GM21360 (cell line): ENCODE results near the gene KRT35.

Experiments
- ATAC-seq: cut with Tn5 transposase; IDR thresholded peaks from one replicate; pipeline ENCODE4 v1.9.1; 2021; ENCODE audit warnings: mild to moderate bottlenecking, moderate library complexity; ENCODE audit not compliant: unreplicated experiment

Gene KRT35

DNA sequence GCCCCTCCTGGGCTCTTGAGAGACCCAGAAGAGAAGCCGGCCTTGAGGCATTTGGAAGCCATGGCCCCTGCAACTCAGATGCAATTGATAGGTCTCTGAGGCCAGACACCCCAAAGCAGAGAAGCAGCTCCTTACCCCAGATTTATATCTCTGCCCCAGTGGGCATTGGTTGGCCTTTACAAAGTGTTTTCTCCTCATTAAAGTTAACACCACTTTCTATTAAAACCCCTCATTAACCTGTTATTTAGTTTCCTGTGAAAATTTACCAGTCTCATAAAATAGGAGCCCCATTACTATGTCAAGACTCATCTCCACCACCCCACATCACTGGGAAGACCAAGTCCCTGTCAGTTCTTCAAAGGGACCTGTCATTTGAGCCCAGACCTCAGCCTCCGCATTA is at the start of gene KRT35:
TSS of gene KRT35 (minus strand) at position 116 of the 400 bp plus-strand sequence. CDS start at position 62, 54 bp downstream.
- ATAC-seq, result no peak

- ATAC-seq, result no peak
Observed at GRCh38 chr17:41530062-41531048, 49.4 kb upstream of the KRT35 start.

- no peak for ATAC-seq
Observed at GRCh38 chr17:41529491-41529915, 48.6 kb upstream of the KRT35 start.

DNA sequence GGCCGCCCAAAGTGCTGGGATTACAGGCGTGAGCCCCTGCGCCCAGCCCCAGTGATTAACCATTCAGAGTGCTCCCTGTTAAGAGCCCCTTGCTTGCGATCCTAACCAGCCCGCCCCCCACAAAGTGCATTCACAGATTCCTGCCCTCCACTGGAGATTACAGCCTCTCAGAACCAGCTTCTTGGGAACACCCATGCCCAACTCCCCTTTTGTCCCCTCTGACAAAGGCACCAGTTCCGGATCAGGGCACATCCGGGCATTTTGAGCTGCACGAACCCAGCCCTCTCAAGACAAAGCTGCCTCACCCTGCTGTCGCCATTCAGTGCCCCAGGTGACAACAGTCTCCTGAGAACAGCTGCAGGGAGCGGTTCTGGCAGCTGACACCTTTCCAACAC is 48.0 kb upstream of the KRT35 start:
- ATAC-seq, result no peak

DNA sequence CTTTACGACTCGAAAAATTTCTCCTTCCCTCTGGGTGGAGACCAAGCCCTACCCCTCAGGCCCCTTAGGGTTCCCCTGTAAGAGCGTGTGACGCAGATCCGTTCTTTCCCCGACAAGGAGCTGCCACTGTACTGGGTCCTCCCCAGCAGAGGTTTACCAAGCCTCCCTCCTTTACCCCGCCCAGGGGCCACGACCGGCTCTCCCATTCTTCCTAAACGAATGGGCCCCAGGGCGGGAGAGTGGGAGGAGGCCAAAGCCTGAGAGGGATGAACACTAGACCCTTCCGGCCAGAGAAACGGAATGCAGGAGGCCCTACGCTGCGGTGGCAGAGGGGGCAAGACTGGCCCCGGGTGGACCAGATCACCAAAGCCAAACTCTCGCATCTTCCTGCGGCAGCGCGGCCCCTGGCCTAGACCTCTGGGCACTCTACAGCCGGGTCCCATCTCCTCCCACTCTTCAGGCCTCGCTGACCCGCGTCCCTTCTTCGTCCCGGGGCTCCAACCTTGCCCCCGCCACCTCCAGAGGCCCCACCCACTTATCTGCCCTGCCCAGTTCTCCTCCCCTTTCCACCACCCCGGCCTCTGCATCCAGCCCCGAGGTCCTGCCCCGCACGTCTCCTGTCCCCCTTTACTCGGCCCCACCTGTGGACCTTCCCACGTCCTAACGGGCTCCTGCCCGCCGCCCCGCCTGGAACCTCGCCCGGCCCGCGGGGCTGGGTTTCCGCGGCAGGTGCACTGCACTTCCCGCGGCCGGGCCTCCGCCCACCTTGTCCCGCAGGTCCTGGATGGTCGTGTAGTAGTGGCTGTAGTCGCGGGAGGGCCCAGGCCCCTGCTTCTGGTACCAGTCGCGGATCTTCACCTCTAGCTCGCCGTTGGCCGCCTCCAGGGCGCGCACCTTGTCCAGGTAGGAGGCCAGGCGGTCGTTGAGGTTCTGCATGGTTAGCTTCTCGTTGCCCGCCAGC is 46.4 kb upstream of the KRT35 start:
- ATAC-seq, result no peak

DNA sequence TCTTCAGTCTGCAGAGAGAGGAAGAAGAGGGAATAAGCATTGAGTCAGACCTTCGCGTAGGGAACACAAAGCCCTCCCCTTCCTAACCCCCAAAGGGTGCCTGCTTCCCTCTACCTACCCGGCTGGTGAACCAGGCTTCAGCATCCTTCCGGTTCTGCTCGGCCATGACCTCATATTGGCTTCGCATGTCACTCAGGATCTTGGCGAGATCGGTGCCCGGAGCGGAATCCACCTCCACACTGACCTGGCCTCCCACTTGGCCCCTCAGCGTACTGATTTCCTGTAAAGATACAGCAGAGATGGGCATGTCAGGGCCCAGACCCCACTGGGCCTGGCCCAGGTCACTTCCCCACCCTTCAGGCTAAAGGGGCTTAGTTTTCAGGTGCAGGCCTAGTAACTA is 43.3 kb upstream of the KRT35 start:
- no peak for ATAC-seq

- ATAC-seq, result no peak
Observed at GRCh38 chr17:41523787-41524186, 42.8 kb upstream of the KRT35 start.

GRCh38 chr17:41523225-41523593 is 42.3 kb upstream of the KRT35 start:
- no peak for ATAC-seq

DNA sequence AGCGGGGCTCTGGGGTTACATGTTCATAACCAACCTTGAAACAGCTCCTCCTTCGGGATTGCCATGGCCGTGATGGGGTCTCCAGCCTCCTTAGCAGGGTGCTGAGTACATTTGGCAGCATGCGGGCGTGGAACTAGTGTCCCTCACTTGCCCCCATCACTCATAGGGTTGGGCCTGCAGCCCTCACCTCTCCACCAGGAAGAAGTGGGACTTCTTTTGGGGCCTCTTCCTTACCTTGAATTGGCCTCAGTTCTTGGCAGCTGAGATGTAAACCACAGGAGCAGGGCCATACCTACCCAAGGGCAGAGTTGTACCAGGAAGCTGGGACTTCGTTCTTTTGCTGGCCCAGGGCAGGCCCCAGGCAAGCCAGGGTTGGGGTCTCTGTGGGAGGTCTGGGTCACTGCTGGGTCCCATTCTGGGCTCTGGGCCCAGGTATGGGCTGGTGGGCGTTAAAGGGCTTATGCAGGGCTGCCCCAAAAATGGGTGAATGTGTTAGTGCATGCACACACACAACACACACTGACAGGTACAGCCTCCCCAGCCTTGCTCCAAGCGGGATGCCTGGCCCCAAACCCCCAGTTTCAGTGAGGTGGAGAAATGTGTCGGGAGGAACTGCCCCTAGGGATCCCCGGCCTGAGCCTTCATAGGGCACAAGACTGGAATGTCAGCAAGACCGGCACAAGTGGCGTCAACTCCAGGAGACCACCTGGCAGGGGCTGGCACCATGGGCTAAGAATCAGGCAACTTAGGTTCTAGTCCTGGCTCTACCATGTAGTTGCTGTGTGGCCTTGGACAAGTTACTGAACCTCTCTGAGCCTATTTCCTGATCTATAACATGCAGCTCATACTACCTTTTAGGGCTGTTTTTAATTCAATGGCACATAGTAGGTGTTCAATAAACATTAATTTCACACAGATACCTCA is 41.6 kb upstream of the KRT35 start:
- ATAC-seq, result no peak

GRCh38 chr17:41521574-41522261 is 40.8 kb upstream of the KRT35 start:
- ATAC-seq, result no peak

DNA sequence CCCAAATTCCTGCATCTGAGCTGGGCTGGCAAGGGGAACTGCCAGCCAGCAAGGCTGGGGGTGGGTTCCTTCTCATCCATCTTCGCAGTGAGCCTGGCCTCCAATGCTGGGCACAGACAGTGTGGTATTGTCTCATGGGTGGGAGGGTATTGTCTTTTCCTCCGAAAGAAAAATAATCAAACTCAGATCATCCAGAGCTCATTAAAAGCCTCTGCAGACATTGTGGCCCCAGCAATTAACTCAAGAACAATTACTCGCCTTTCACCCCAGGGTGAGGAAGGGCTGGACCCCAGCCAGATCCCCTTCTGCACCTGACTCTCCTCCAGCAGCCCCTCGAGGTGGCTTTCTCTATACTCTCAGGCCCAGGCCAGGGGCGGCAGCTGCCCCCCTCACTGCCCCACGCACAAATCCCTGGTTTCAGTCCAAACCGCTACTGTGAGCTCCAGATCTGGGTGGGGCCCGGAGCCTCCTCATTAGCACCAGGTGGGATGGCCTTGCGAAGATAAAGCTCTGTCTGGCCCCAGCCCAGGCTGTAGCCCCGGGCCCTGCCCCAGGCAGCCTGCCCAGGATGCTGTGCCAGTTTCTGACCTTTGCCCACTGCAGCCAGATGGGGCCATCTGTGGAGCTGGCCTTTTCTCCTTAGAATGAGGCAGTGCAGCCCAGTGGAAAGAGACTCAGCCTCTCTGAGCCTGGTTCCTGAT is 40.0 kb upstream of the KRT35 start:
- no peak for ATAC-seq

- ATAC-seq, result no peak
Observed at GRCh38 chr17:41519501-41520224, 38.7 kb upstream of the KRT35 start.

DNA sequence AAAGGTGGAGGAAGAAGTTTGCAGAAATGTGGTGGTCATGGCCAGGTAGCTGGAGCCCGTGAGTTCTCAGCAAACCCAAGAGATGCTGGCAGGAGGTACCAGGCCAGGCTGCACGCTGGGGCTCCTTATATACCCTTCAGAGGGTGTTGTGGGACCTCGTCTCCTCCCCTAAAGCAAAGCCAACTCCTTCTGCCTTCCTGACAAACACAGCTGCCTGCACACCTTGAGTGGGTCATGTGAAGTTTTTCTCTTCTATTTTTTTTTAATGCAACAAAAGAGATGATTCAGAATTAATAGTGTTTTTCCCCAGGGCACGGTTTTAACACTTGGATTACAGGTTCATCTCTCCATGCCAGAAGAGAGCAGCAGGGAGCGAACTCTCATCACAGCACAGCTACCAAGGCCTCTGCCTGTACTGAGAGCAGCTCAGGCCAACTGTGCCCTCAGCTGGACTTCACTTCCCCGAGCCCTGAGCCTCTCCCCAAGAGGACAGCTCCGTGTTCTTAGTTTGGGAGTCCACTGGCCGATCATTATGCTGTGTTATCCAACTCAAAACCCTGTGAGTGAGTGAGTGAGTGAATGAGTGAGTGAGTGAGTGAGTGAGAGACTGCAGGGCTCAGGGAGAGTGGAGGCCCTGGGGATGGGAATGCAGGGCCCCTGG is 38.0 kb upstream of the KRT35 start, which contains the start of gene KRT15:
TSS of gene KRT15 (minus strand) at position 102 of the 661 bp plus-strand sequence. CDS start at position 39, 63 bp downstream.
- ATAC-seq, result no peak

DNA sequence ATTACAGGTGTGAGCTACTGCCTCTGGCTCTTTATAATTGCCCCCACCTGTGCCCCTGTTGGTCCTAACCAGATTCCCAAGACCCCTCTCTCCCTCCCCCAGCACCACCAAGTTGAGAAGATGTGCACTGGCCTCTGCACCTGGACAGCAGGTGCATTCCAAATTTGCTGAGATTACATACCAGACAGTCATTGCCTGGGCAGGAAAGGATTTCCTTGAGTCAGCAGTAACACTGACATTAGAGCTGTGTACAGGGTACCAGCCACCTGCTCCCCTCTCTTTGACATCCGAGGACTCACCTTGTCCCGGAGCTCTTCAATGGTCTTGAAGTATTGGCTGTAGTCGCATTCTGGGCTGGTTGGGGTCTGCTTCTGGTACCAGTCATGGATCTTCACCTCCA is 37.1 kb upstream of the KRT35 start:
- no peak for ATAC-seq

DNA sequence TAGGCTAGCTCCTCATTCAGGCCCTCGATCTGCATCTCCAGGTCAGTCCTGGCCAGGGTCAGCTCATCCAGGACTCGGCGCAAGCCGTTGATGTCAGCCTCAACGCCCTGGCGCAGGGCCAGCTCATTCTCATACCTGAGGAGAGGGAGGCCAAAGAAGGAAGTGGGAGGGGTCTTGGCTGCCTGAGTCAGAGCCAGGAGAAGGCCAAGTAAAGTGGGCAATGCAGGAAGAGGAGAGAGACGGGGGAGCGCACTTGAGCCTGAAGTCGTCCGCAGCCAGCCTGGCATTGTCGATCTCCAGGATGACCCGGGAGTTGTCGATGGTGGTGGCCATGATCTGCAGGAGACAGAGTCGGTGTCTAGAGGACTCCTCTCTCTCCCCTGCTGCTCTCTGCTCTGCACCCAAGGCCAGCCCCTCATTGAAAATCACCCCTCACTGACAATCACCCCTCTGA is 35.9 kb upstream of the KRT35 start:
- ATAC-seq, result no peak

DNA sequence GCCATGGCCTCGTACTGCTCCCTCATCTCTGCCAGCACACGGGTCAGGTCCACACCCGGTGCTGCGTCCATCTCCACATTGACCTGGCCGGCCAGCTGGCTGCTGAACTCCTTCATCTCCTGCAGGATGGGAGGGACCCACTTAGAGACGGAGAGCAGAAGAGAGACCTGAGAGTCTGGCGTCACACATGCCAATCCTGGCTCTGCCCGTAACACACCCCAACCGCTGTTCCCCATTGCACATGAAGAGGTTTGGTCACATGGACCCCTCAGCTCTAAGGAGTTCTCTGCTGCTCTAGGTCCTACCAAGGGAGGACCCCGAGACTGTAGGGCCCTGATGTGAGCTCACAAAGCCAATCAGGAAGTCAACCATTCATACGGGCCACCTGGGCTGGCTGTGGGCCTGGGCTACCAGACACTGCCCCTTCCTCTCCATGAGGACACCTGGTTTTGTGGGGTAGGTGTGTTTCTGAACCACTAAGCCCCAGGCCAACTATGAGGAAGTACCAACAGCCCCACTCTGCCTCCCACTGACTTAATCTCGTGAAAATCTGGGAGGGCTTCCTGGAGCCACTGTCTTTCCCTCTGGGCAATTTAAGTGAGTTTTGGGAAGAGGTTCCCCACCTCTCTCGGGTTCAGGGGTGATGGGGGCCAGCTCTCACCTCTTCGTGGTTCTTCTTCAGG is 35.3 kb upstream of the KRT35 start:
- ATAC-seq, result no peak

DNA sequence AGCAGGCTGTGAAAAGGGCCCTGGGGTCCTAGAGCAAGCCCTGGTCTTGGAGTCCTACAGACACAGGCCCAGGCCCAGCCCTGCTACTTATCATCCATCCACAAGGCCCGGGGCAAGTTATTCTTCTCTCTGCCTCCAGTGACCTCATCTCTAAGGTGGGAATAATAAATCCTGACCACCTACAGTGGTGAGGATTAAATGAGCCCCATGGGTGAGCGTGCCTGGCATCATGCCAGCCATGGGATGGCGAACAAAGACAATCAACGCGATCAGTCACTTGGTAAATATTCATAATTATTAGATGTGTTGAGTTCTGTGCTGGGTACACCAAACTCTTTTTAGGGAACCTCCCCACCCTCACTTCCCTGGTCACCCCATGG is 32.2 kb upstream of the KRT35 start:
- ATAC-seq, result no peak
